H9 (cell line): ENCODE measurements around the gene RPS27L. TPM values are rescaled to one million over a fixed set of nuclear protein-coding genes. Genes with fewer than 3 reads are reported as not detected.

Experiments
- DNase-seq: peaks from one replicate; pipeline ENCODE4 v3.0.0-alpha.2; 2017
- H2AFZ ChIP-seq: one replicate; pipeline ENCODE4 v1.6.1; 2013; ENCODE audit warnings: mild to moderate bottlenecking, low read length, control low read depth, moderate library complexity
- H2AK5ac ChIP-seq: 2 replicates; pipeline ENCODE4 v1.6.1; 2013; ENCODE audit warnings: low read length, control low read depth, mixed read lengths; ENCODE audit not compliant: insufficient read length
- H2BK120ac ChIP-seq: one replicate; pipeline ENCODE4 v1.6.1; 2013; ENCODE audit warnings: low read depth, mild to moderate bottlenecking, low read length, control low read depth, inconsistent platforms; ENCODE audit not compliant: poor library complexity, severe bottlenecking
- H2BK12ac ChIP-seq: 2 replicates; pipeline ENCODE4 v1.6.1; 2013; ENCODE audit warnings: low read length, control low read depth, mixed read lengths, low read depth; ENCODE audit not compliant: insufficient read length
- H2BK15ac ChIP-seq: 2 replicates; pipeline ENCODE4 v1.6.1; 2013; ENCODE audit warnings: low read depth, low read length, control low read depth
- H2BK20ac ChIP-seq: one replicate; pipeline ENCODE4 v1.6.1; 2013; ENCODE audit warnings: low read depth, mild to moderate bottlenecking, low read length, control low read depth, inconsistent platforms; ENCODE audit not compliant: poor library complexity, severe bottlenecking
- H2BK5ac ChIP-seq: 2 replicates; pipeline ENCODE4 v1.6.1; 2013; ENCODE audit warnings: low read length, control low read depth, mixed read lengths; ENCODE audit not compliant: insufficient read length
- H3K14ac ChIP-seq: 2 replicates; pipeline ENCODE4 v1.6.1; 2013; ENCODE audit warnings: low read length, control low read depth; ENCODE audit not compliant: insufficient read depth
- H3K18ac ChIP-seq: 2 replicates; pipeline ENCODE4 v1.6.1; 2013; ENCODE audit warnings: low read depth, mild to moderate bottlenecking, mixed read lengths, low read length, control low read depth; ENCODE audit not compliant: insufficient read length
- H3K23ac ChIP-seq: 2 replicates; pipeline ENCODE4 v1.6.1; 2013; ENCODE audit warnings: low read length, control low read depth, mixed read lengths, low read depth; ENCODE audit not compliant: insufficient read length
- H3K23me2 ChIP-seq: 2 replicates; pipeline ENCODE4 v1.6.1; 2013; ENCODE audit warnings: low read depth, mild to moderate bottlenecking, mixed read lengths, low read length, control low read depth; ENCODE audit not compliant: insufficient read length, poor library complexity, severe bottlenecking
- H3K27ac ChIP-seq: 2 replicates; pipeline ENCODE4 v1.5.1; 2013; ENCODE audit warnings: low read length, control low read depth, mixed read lengths, low read depth; ENCODE audit not compliant: insufficient read length
- H3K27me3 ChIP-seq: 2 replicates; pipeline ENCODE4 v1.6.1; 2013; ENCODE audit warnings: low read length, control low read depth, inconsistent platforms; ENCODE audit not compliant: insufficient read depth
- H3K4ac ChIP-seq: 2 replicates; pipeline ENCODE4 v1.6.1; 2013; ENCODE audit warnings: low read depth, mild to moderate bottlenecking, control low read depth, inconsistent platforms, low read length, moderate library complexity
- H3K4me1 ChIP-seq: 2 replicates; pipeline ENCODE4 v1.6.1; 2013; ENCODE audit warnings: low read length, control low read depth, inconsistent platforms; ENCODE audit not compliant: insufficient read depth
- H3K4me2 ChIP-seq: 2 replicates; pipeline ENCODE4 v1.6.1; 2013; ENCODE audit warnings: low read length, control low read depth, mixed read lengths; ENCODE audit not compliant: insufficient read length, insufficient read depth
- H3K56ac ChIP-seq: 2 replicates; pipeline ENCODE4 v1.6.1; 2013; ENCODE audit warnings: low read depth, mild to moderate bottlenecking, mixed read lengths, low read length, control low read depth; ENCODE audit not compliant: insufficient read length
- H3K79me1 ChIP-seq: 2 replicates; pipeline ENCODE4 v1.6.1; 2013; ENCODE audit warnings: low read depth, mild to moderate bottlenecking, moderate library complexity, low read length, control low read depth, inconsistent platforms; ENCODE audit not compliant: insufficient read depth, poor library complexity, severe bottlenecking
- H3K79me2 ChIP-seq: 2 replicates; pipeline ENCODE4 v1.6.1; 2013; ENCODE audit warnings: low read length, control low read depth, inconsistent platforms; ENCODE audit not compliant: insufficient read depth
- H3K9ac ChIP-seq: 2 replicates; pipeline ENCODE4 v1.6.1; 2013; ENCODE audit warnings: low read length, control low read depth, mixed read lengths; ENCODE audit not compliant: insufficient read length; ENCODE audit errors: extremely low read depth
- H3K9me3 ChIP-seq: one replicate; pipeline ENCODE4 v1.6.1; 2013; ENCODE audit warnings: low read depth, low read length, inconsistent platforms; ENCODE audit not compliant: control insufficient read depth
- H3T11ph ChIP-seq: one replicate; pipeline ENCODE4 v1.6.1; 2013; ENCODE audit warnings: mild to moderate bottlenecking, low read length, control low read depth, inconsistent platforms
- H4K20me1 ChIP-seq: one replicate; pipeline ENCODE4 v1.6.1; 2013; ENCODE audit not compliant: control insufficient read depth, insufficient read length, insufficient read depth
- H4K5ac ChIP-seq: 2 replicates; pipeline ENCODE4 v1.6.1; 2013; ENCODE audit warnings: low read depth, mild to moderate bottlenecking, mixed read lengths, low read length, control low read depth; ENCODE audit not compliant: insufficient read length
- H4K8ac ChIP-seq: replicated peaks from 2 replicates; pipeline ENCODE4 v1.6.1; 2013; ENCODE audit warnings: low read length, control low read depth, mixed read lengths, low read depth; ENCODE audit not compliant: insufficient read length
- H4K91ac ChIP-seq: 2 replicates; pipeline ENCODE4 v1.6.1; 2013; ENCODE audit warnings: low read depth, mild to moderate bottlenecking, moderate library complexity, mixed read lengths, low read length, control low read depth; ENCODE audit not compliant: insufficient read length
- H3K27ac Mint-ChIP-seq, 3 experiments: 2 replicates in 2 of 3; 3 replicates in 1 of 3; pipeline ENCODE4 v1.8.0; 2020 to 2021; ENCODE audit warnings: mixed read lengths in 3 of 3, mild to moderate bottlenecking in 1 of 3, moderate library complexity in 1 of 3
- H3K27me3 Mint-ChIP-seq: 2 replicates; pipeline ENCODE4 v1.8.0; 2021; ENCODE audit warnings: low read depth, mild to moderate bottlenecking, moderate library complexity, mixed read lengths
- H3K36me3 Mint-ChIP-seq, 3 experiments: 2 replicates in 2 of 3; 3 replicates in 1 of 3; pipeline ENCODE4 v1.8.0; 2020 to 2021; ENCODE audit warnings: low read depth in 3 of 3, mixed read lengths in 3 of 3; ENCODE audit not compliant: insufficient read depth in 1 of 3
- H3K4me1 Mint-ChIP-seq, 2 experiments: 2 replicates each; pipeline ENCODE4 v1.8.0; 2020; ENCODE audit warnings: mixed read lengths in 2 of 2
- H3K4me3 Mint-ChIP-seq, 2 experiments: 2 replicates in 1 of 2; 3 replicates in 1 of 2; pipeline ENCODE4 v1.8.0; 2020 to 2021; ENCODE audit warnings: mild to moderate bottlenecking in 2 of 2, mixed read lengths in 2 of 2, moderate library complexity in 1 of 2
- H3K9me3 Mint-ChIP-seq, 2 experiments: 2 replicates in 1 of 2; 3 replicates in 1 of 2; pipeline ENCODE4 v1.8.0; 2020; ENCODE audit warnings: mild to moderate bottlenecking in 2 of 2, mixed read lengths in 2 of 2, moderate library complexity in 1 of 2
- CTCF ChIP-seq: fragments of 200-600 bp; sonication (generic); conservative IDR thresholded peaks from 3 replicates; pipeline ENCODE4 v1.8.0; 2021; ENCODE audit warnings: antibody characterized with exemption, mild to moderate bottlenecking
- WGBS: extraction: QIAGEN DNeasy Blood & Tissue Kit; methylation state at CpG from one replicate; pipeline ENCODE4 v1.1.7; 2013; ENCODE audit warnings: missing lambda C conversion rate, low lambda C conversion rate, mixed read lengths; ENCODE audit not compliant: insufficient read length; ENCODE audit errors: extremely low coverage; 5-methylcytosine and 5-hydroxymethylcytosine counted together
- total RNA-seq: library from RNA; stranded (reverse); gene quantifications from 2 replicates; pipeline ENCODE4 v1.2.1, GENCODE V29; 2021

The RPS27L gene
- total RNA-seq, 1 experiment from 2014 or later, result 180 TPM

GRCh38 chr15:63146684-63147083, 10.6 kb downstream of the RPS27L start:
- Histone ChIP-seq H3K23me2 (no peaks in the 10 kb centered on the region), H3K56ac (no peak overlapping the region), H4K20me1 (no peaks in the 10 kb centered on the region), H3K4me2 (no peak overlapping the region), H3K27ac (no peak overlapping the region), H2BK5ac (no peak overlapping the region), H3T11ph (no peak overlapping the region), H2AK5ac (no peak overlapping the region), H2BK12ac (no peak overlapping the region), H3K23ac (no peak overlapping the region), H2AFZ (no peak overlapping the region), H3K9me3 (no peaks in the 10 kb centered on the region), H2BK15ac (no peak overlapping the region), H3K14ac (no peak overlapping the region), H3K79me1 (no peaks in the 10 kb centered on the region), H3K4ac (no peak overlapping the region), H3K79me2 (no peaks in the 10 kb centered on the region), H2BK120ac (no peak overlapping the region), H4K91ac (no peak overlapping the region), H4K8ac (no peak overlapping the region), H4K5ac (no peak overlapping the region), H3K18ac (no peak overlapping the region), H3K4me1 (no peaks in the 10 kb centered on the region), H3K27me3 (no peaks in the 10 kb centered on the region), H2BK20ac (no peak overlapping the region), H3K9ac (no peak overlapping the region)
- no peak for TF ChIP-seq CTCF
- WGBS, result no CpG with 5 or more reads among the region's 3 CpGs
- no peak for DNase-seq
- no peak overlapping the region for H3K4me3 Mint-ChIP-seq
- H3K27ac Mint-ChIP-seq, result no peak overlapping the region; a peak in 1 of 7 replicates
- peaks cover 0 to 24% (median 19%) of the 10 kb centered on the region in 3 experiments; a peak in 6 of 7 replicates for H3K36me3 Mint-ChIP-seq
- H3K4me1 Mint-ChIP-seq, result no peaks in the 10 kb centered on the region
- H3K27me3 Mint-ChIP-seq, result no peaks in the 10 kb centered on the region; the same call in 1 of the 2 replicates
- no peaks in the 10 kb centered on the region; a peak in 2 of 5 replicates for H3K9me3 Mint-ChIP-seq
